ENCODE results near the gene OPCML. TPM values are rescaled to one million over a fixed set of nuclear protein-coding genes. Genes with fewer than 3 reads are reported as not detected.

OPCML gene
- total RNA-seq, 1 donor from 2014 or later = not detected

GRCh38 chr11:133549826-133550225 is 17.5 kb upstream of the OPCML start:
- no peaks in the 10 kb centered on the region for H3K36me3 Mint-ChIP-seq (ENCODE audit: low read depth)
- DNase-seq (no peak), ATAC-seq (ENCODE audit: low read depth) (no peak)
- no peaks in the 10 kb centered on the region for H3K27me3 Mint-ChIP-seq
- ChIA-PET POLR2A (no interaction called here), CTCF (no interaction called here)
- no peak overlapping the region for H3K27ac Mint-ChIP-seq
- no peak overlapping the region for H3K4me3 Mint-ChIP-seq
- no peak for TF ChIP-seq CTCF (IDR thresholded peaks at IDR 0.05)
- no peaks in the 10 kb centered on the region for H3K9me3 Mint-ChIP-seq
- H3K4me1 Mint-ChIP-seq = no peaks in the 10 kb centered on the region
- intact Hi-C loops (cut with micrococcal nuclease) = no loop called here

GRCh38 chr11:133548641-133549040 is 16.3 kb upstream of the OPCML start:
- intact Hi-C loops (cut with micrococcal nuclease) = no loop called here
- ATAC-seq (ENCODE audit: low read depth) = no peak
- TF ChIP-seq CTCF (IDR thresholded peaks at IDR 0.05) = no peak
- POLR2A ChIA-PET = no interaction called here
- no peak for DNase-seq
- Mint-ChIP-seq H3K27ac (no peak overlapping the region), H3K36me3 (ENCODE audit: low read depth) (no peaks in the 10 kb centered on the region), H3K9me3 (no peaks in the 10 kb centered on the region), H3K4me3 (no peak overlapping the region), H3K4me1 (no peaks in the 10 kb centered on the region), H3K27me3 (no peaks in the 10 kb centered on the region)
- CTCF ChIA-PET = no interaction called here

GRCh38 chr11:133547808-133548494 is 15.7 kb upstream of the OPCML start:
- Mint-ChIP-seq H3K27ac (no peak overlapping the region), H3K36me3 (ENCODE audit: low read depth) (no peaks in the 10 kb centered on the region), H3K4me3 (no peak overlapping the region), H3K9me3 (no peaks in the 10 kb centered on the region), H3K27me3 (no peaks in the 10 kb centered on the region), H3K4me1 (no peaks in the 10 kb centered on the region)
- CTCF ChIA-PET = no interaction called here
- DNase-seq = no peak
- TF ChIP-seq CTCF (IDR thresholded peaks at IDR 0.05) = no peak
- POLR2A ChIA-PET = no interaction called here
- ATAC-seq (ENCODE audit: low read depth) = no peak
- intact Hi-C loops (cut with micrococcal nuclease) = no loop called here

- DNase-seq = no peak
- no peak overlapping the region for H3K27ac Mint-ChIP-seq
- TF ChIP-seq CTCF (IDR thresholded peaks at IDR 0.05) = no peak
- no peaks in the 10 kb centered on the region for H3K36me3 Mint-ChIP-seq (ENCODE audit: low read depth)
- H3K4me1 Mint-ChIP-seq = no peaks in the 10 kb centered on the region
- ChIA-PET CTCF (no interaction called here), POLR2A (no interaction called here)
- intact Hi-C loops (cut with micrococcal nuclease) = no loop called here
- H3K27me3 Mint-ChIP-seq = no peaks in the 10 kb centered on the region
- ATAC-seq (ENCODE audit: low read depth) = no peak
- no peaks in the 10 kb centered on the region for H3K9me3 Mint-ChIP-seq
- H3K4me3 Mint-ChIP-seq = no peak overlapping the region
Measured at GRCh38 chr11:133545199-133545803, 13.0 kb upstream of the OPCML start.

GRCh38 chr11:133541720-133542095 is 9.4 kb upstream of the OPCML start:
- no peaks in the 10 kb centered on the region for H3K4me1 Mint-ChIP-seq
- ATAC-seq (ENCODE audit: low read depth) = no peak
- intact Hi-C loops (cut with micrococcal nuclease) = no loop called here
- H3K27me3 Mint-ChIP-seq = no peaks in the 10 kb centered on the region
- POLR2A ChIA-PET = no interaction called here
- no peak overlapping the region for H3K4me3 Mint-ChIP-seq
- peaks cover 2% of the 10 kb centered on the region for H3K9me3 Mint-ChIP-seq
- H3K36me3 Mint-ChIP-seq (ENCODE audit: low read depth) = no peaks in the 10 kb centered on the region
- DNase-seq = no peak
- H3K27ac Mint-ChIP-seq = no peak overlapping the region
- TF ChIP-seq CTCF (IDR thresholded peaks at IDR 0.05) = no peak
- CTCF ChIA-PET = no interaction called here

Measured in activated B cell treated with CpG ODN at 0.5 μM for 24 hours (primary cell).